ENCODE data around the gene LGR5.
"Not testable (repeated sequence)": the region's sequence is repeated elsewhere in the genome, so short reads cannot be mapped to it uniquely, and the experiment has no call there.

Gene LGR5

DNA sequence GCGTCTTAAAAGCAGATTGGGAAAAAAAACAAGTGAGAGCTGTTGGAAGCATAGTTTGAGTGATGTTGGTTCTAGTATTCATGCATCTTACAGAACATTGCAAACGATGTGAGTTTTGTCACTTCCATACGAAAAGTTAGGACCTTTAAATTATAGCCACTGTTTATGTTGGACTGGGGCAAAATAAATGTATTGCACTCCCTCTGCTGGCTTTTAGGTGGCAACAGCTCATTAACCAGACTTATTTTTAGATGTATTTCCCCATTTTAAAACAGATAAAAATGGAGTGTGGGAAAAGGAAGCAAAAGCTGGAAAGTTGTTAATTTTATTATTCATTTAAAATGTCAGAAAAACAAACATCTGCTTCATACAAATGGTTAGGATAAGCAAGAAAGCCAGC, 111.9 kb downstream of the LGR5 start:
- peak; percentile 60 for DNase-seq (ENCODE audit: low spot score)

GRCh38 chr12:71552728-71553501, 113.3 kb downstream of the LGR5 start:
- no peak for DNase-seq (ENCODE audit: low spot score)

- DNase-seq (ENCODE audit: low spot score), result no peak
These were observed 115.6 kb downstream of the LGR5 start for GRCh38 chr12:71555191-71555590.

GRCh38 chr12:71555789-71556188, 116.2 kb downstream of the LGR5 start:
- not testable (repeated sequence) for DNase-seq (ENCODE audit: low spot score)

- DNase-seq (ENCODE audit: low spot score), result no peak
These were observed 116.8 kb downstream of the LGR5 start for GRCh38 chr12:71556448-71556847.

GRCh38 chr12:71556875-71557274, 117.3 kb downstream of the LGR5 start:
- no peak for DNase-seq (ENCODE audit: low spot score)

GRCh38 chr12:71558445-71558844, 118.8 kb downstream of the LGR5 start:
- no peak for DNase-seq (ENCODE audit: low spot score)

- no peak for DNase-seq (ENCODE audit: low spot score)
These were observed 123.3 kb downstream of the LGR5 start for GRCh38 chr12:71562676-71563595.

- no peak for DNase-seq (ENCODE audit: low spot score)
These were observed 125.9 kb downstream of the LGR5 start for GRCh38 chr12:71565535-71565934.

DNA sequence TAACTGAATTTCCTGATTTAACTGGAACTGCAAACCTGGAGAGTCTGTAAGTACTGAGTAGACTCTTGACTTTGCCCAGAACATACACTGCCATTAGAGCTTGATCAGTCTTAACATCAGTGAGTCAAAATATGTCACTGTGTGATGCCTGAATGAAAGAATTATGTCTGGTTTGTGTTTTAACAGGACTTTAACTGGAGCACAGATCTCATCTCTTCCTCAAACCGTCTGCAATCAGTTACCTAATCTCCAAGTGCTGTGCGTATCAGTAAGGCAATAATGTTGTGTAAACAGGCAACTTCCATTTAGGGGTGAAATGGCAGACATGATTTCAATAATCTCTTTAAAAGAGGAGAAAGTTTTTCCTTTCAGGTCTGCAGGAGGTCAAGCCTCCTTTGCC, 127.1 kb downstream of the LGR5 start:
- DNase-seq (ENCODE audit: low spot score), result no peak

GRCh38 chr12:71567537-71567936, 127.9 kb downstream of the LGR5 start:
- no peak for DNase-seq (ENCODE audit: low spot score)

GRCh38 chr12:71569885-71570284, 130.3 kb downstream of the LGR5 start:
- DNase-seq (ENCODE audit: low spot score), result not testable (repeated sequence)

GRCh38 chr12:71576496-71576895, 136.9 kb downstream of the LGR5 start:
- DNase-seq (ENCODE audit: low spot score), result no peak

GRCh38 chr12:71578694-71579258, 139.2 kb downstream of the LGR5 start:
- DNase-seq (ENCODE audit: low spot score), result no peak

GRCh38 chr12:71581206-71581605, 141.6 kb downstream of the LGR5 start:
- DNase-seq (ENCODE audit: low spot score), result no peak

- no peak for DNase-seq (ENCODE audit: low spot score)
These were observed 143.3 kb downstream of the LGR5 start for GRCh38 chr12:71582925-71583324.

DNA sequence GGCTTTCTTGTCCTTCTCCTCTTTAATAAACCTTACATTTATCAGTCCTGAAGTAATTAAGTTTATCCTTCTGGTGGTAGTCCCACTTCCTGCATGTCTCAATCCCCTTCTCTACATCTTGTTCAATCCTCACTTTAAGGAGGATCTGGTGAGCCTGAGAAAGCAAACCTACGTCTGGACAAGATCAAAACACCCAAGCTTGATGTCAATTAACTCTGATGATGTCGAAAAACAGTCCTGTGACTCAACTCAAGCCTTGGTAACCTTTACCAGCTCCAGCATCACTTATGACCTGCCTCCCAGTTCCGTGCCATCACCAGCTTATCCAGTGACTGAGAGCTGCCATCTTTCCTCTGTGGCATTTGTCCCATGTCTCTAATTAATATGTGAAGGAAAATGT, 144.8 kb downstream of the LGR5 start:
- DNase-seq (ENCODE audit: low spot score), result no peak

DNA sequence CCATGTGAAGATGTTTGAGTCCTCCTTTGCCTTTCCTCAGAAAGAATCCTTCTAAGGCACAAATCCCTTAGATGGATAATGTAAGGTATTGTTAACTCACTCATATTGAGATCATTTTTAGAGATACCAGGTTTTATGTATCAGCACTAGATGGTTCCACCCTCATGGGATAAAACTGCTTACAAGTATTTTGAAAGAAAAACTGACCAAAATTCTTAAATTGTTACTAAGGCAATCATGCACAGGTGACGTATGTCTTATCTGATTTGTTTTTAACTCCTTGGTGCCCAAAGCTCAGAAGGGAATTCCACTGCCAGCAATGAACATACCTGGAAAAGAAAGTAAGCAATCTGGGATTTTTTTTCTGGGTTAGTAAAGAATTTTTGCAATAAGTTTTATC, 145.6 kb downstream of the LGR5 start:
- DNase-seq (ENCODE audit: low spot score), result no peak

DNA sequence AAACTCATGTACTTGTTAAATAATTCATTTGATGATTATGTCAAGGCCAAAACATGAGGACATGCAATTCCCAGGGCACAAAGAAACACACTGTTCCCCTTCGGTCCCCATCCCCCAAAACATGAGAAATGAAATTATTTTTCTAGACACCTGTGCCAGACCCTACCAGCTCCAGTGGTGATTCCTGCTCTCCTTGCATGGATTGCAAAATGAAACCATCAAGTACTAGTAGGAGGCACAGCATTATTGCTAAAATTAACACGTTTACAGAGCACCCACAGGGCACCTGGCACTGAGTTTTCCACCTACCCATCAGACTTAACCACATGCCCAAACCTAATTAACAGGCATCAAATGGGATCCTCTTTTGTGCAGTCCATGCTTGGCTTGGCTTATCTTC, 147.4 kb downstream of the LGR5 start:
- no peak for DNase-seq (ENCODE audit: low spot score)

- no peak for DNase-seq (ENCODE audit: low spot score)
These were observed 149.9 kb downstream of the LGR5 start for GRCh38 chr12:71589478-71589881.

DNA sequence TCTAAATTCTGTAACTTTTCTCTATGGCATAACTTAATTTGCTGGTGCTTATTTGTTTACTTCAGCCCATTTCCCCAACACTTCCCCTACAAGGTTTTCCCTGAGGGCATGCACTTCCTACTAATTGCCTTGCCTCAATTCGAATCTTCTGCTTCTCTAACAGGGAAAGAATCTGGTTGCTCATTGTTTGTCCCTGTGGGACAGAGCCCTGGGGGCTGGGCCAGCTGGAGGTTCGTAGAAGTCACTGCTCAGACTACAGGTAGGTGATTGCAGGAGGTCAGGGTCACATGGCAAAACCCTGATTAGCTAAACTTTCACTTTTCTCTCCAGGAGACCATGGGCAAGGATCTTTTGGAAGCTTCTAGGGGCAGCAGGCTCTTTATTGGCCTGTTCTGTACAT, 152.0 kb downstream of the LGR5 start:
- DNase-seq (ENCODE audit: low spot score), result no peak

- DNase-seq (ENCODE audit: low spot score), result no peak
These were observed 153.2 kb downstream of the LGR5 start for GRCh38 chr12:71592841-71593240.
